Astrocyte of the spinal cord (primary cell): ENCODE measurements around the gene DNAH10.

ENCODE experiments used
- DNase-seq: peaks from one replicate; pipeline ENCODE4 v3.0.0; 2011; ENCODE audit warnings: low read depth, low spot score
- H3K4me3 ChIP-seq: 2 replicates; pipeline ENCODE4 v1.5.1; 2011; ENCODE audit warnings: low read depth, mild to moderate bottlenecking, low read length, moderate library complexity
- CTCF ChIP-seq: IDR thresholded peaks from 2 replicates; pipeline ENCODE4 v1.5.1; 2012; ENCODE audit warnings: low read depth, mild to moderate bottlenecking, low read length, inconsistent platforms
- in situ Hi-C: cut with HindIII; loops from 2 replicates; pipeline ENCODE4 v1.10.0; 2017; ENCODE audit warnings: low sequenced_read_pairs

The DNAH10 gene

GRCh38 chr12:123954647-123955350 is 192.7 kb downstream of the DNAH10 start:
- TF ChIP-seq CTCF, result no peak
- in situ Hi-C loops, result no loop called here
- H3K4me3 ChIP-seq, result no peak overlapping the region
- DNase-seq, result no peak

- in situ Hi-C loops, result no loop called here
- no peak for TF ChIP-seq CTCF
- H3K4me3 ChIP-seq, result no peak overlapping the region
- no peak for DNase-seq
Measured at GRCh38 chr12:123956249-123956648, 194.1 kb downstream of the DNAH10 start.

- TF ChIP-seq CTCF, result no peak
- in situ Hi-C loops, result no loop called here
- no peak overlapping the region for H3K4me3 ChIP-seq
- DNase-seq, result no peak
Measured at GRCh38 chr12:123957196-123957595, 195.1 kb downstream of the DNAH10 start.

- no peak for TF ChIP-seq CTCF
Measured at GRCh38 chr12:123958462-123958861, 196.4 kb downstream of the DNAH10 start.

GRCh38 chr12:123958876-123959275 is 196.8 kb downstream of the DNAH10 start:
- in situ Hi-C loops, result no loop called here
- no peak overlapping the region for H3K4me3 ChIP-seq
- TF ChIP-seq CTCF, result no peak
- no peak for DNase-seq

More at GRCh38 chr12:123958462-123958861, 196.4 kb downstream of the DNAH10 start:
- in situ Hi-C loops, result no loop called here
- DNase-seq, result no peak
- no peak overlapping the region for H3K4me3 ChIP-seq

GRCh38 chr12:123960029-123960735 is 198.1 kb downstream of the DNAH10 start:
- TF ChIP-seq CTCF, result no peak
- DNase-seq, result no peak
- H3K4me3 ChIP-seq, result no peak overlapping the region
- in situ Hi-C loops, result no loop called here
